Head of caudate nucleus (tissue), 42 donors: Measurements from ENCODE around the gene ALKBH2.
A peak's percentile ranks its signal among the peaks of the same experiment; 100 is the strongest.
"Not testable (repeated sequence)": the region's sequence is repeated elsewhere in the genome, so short reads cannot be mapped to it uniquely, and the experiment has no call there.

ENCODE experiments used
- DNase-seq, 42 donors: peaks; one replicate each; pipeline versions ENCODE4 v3.0.0 to v3.0.0-alpha.2; 2020 to 2021; ENCODE audit warnings: mixed read lengths in 7 of 42
- intact Hi-C: fragments of 100-400 bp; cut with DNase I; formaldehyde crosslinking; loops from one replicate; pipeline ENCODE4 v1.15.0; 2022

Gene ALKBH2

DNA sequence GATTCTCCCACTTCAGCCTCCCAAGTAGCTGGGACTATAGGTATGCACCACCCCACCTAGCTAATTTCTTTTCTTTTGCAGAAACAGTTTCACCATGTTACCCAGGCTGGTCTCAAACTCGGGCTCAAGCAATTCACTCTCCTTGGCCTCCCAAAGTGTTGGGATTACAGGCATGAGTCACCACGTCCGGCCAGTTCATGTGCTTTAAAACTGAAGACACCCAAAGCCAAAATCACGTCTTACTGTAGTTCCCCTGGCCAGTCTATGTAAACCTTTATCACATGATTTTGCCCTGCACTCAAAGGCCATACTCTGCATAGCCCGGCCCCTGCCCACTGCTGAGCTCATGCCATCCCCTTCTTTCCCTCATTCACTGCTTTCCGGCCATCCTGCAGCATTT lies 4.5 kb downstream of the ALKBH2 start:
- intact Hi-C loops: no loop called here

DNA sequence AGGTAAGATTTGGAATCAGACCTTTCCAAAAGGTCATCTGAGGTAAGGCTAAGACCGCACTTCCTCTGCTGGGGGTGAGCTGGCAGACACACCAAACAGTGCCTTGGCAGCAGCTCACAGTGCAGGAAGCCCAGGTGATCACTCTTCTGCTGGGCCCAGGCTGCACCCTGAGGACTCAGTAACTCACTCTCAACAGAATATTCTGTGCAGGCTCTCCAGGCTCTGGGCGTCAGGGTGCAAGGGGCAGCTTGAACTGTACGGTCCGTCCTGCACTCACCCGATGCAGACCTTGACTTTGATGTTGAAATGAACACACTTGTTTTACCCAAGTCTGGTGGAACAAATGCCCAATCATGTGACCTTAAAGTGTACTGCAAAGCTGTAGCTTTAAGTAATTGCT lies 6.0 kb downstream of the ALKBH2 start:
- intact Hi-C loops: no loop called here
- DNase-seq: no peak

More for the DNA sequence above, 4.5 kb downstream of the ALKBH2 start:
- no peak for DNase-seq

DNA sequence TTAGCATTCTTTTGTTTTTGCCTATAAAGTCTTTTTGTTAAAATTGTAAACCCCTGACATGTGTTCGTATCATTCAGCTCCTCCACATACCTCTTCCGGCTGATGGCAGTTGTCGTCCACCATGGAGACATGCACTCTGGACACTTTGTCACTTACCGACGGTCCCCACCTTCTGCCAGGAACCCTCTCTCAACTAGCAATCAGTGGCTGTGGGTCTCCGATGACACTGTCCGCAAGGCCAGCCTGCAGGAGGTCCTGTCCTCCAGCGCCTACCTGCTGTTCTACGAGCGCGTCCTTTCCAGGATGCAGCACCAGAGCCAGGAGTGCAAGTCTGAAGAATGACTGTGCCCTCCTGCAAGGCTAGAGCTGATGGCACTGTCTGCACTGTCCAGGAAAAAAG lies 7.7 kb downstream of the ALKBH2 start:
- no peak for DNase-seq
- intact Hi-C loops: no loop called here

DNA sequence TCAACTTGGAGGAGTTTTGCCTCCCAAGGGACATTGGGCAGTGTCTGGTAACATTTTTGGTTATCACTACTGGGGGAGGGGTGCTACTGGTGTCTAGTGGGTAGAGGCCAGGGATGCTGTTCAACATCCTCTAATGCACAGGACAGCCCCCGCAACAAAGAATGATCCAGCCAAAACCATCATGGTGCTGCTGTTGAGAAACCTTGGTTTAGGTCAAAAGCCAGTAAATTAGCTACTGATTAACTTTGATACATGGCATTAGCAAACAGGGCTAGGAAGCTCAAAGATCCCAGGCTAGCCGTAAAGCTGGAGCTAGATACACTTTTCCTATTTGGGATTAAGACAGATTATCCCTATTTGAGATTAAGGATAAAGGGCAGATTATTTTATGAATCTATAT lies 8.8 kb downstream of the ALKBH2 start:
- intact Hi-C loops: no loop called here
- no peak for DNase-seq

DNA sequence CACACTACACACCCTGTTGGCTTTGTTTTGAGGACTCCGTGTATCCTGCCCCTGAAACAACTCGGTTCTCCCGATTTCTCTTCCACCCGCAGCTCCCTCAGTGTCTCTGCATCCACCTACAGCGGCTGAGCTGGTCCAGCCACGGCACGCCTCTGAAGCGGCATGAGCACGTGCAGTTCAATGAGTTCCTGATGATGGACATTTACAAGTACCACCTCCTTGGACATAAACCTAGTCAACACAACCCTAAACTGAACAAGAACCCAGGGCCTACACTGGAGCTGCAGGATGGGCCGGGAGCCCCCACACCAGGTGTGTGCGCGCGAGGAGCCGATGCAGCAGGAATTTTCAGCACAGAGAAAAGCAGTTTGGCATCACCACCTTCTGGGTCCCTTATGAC lies 10.5 kb downstream of the ALKBH2 start:
- intact Hi-C loops: no loop called here
- no peak for DNase-seq

DNA sequence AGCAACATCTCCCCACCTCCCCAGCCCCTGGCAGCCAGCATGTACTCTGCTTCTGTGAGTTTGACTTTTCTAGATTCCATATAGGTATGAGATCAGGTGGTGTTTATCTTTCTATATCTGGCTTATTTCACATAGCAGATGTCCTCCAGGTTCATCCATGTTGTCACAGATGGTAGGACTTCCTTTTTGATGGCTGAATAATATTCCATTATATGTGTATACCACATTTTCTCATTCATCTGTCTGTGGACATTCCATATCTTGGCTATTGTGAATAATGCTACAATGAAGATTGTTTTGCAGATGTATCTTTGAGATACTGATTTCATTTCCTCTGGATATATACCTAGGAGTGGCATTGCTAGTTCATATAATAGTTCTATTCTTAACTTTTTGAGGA lies 18.4 kb downstream of the ALKBH2 start:
- DNase-seq: no peak
- intact Hi-C loops: no loop called here

DNA sequence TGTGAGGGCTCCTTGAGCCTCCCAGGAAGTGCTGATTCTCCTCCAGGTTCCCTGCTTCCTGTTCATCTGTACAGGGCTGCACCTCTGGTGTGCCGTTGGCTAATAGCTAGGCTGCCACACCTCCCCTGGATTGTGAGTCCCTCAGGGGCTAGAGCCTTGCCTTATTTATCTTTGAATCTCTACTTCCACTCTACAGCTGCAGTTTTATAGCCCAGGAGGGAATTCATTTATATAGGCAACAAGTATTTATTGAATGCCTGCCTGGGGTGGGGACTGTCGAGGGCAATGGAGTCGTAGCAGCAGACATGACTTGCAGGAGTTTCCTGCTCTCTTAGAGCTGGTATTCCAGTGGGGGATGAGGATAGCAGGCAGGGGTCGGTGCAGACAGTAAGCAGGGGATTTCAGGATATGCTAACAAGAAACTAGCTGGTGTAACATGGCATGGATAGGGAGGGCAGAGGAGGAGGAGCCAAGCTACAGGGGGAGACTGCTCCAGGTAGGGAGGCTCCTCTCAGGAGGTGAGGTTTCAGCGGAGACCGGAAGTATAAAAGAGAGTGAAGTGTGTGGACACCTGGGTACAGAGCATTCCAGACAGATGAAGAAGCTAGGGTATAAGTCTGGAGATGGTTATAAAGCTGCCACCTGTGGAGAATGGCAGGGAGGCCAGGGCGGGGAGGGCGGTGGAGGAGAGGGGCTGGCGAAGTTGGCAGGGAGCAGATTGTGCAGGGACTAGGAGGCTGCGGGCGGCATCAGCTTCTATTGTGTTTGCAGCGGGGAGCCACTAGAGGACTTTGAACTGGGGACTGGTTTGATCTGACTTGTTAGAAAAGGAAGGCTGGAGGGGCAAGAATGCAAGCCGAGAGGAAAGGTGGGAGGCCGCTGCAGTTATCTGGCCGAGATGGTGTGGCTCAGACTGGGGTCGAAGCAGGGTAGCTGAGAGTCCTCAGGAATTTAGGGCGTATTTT lies 23.7 kb downstream of the ALKBH2 start:
- DNase-seq: no peak
- intact Hi-C loops: no loop called here

DNA sequence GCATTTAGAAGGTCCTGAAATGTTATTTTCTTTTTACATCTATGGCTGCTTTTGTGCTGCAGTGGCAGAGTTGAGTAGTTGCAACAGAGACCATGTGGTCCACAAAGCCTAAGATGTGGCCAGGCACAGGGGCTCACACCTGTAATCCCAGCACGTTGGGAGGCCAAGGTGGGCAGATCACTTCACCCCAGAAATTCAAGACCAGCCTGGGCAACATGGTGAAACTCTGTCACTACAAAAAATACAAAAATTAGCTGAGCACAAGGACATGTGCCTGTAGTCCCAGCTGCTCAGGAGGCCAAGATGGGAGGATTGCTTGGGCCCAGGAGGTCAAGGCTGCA lies 27.4 kb downstream of the ALKBH2 start:
- intact Hi-C loops: no loop called here
- peak in 1 of 42 donors; percentile 10 for DNase-seq

DNA sequence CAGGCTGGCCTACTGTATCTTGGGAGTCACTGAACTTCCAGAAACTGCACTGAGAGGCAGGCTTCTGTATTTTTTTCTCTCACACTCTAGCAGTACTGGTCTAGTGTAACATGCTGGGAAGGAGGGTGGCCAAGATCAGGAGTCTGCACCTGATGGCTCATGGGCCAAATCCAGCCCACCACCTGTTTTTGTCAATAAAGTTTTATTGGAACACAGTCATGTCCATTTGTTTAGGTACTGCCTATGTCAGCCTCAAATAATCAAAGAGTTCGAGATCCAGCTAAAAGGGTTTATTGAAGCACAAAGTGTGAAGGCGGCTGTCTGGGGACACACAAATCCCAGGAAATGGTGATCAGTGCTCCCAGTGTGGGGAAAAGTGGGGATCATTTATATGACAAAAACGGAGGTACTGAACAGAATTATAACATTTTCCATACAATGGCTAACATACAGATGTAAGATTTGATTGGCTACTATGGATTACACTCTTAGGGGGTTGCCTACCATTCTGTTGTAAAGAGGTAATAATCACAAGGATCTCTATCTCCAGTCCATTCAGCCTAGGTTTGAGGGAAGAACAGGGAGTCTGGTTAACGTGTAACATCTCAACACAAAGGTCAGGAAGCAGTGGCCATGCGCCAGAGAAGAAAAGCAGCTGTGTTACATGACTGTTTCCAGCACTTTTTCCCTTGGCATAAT lies 28.0 kb downstream of the ALKBH2 start:
- intact Hi-C loops: no loop called here
- DNase-seq: peak in 1 of 42 donors; percentile 14

DNA sequence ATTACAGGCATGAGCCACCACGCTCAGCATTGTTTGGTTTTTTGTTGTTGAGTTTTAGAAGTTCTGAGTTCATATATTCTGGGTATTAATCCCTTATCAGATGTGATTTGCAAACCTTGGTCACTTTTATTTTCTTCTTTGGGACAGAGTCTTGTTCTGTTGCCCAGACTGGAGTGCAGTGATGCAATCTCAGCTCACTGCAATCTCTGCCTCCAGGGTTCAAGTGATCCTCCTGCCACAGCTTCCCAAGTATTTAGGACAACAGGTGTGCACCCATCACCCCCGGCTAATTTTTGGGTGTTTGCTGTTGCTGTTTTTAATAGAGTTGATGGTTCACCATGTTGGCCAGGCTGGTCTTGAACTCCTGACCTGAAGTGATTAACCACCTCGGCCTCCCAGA lies 29.1 kb downstream of the ALKBH2 start:
- DNase-seq: no peak
- intact Hi-C loops: no loop called here

DNA sequence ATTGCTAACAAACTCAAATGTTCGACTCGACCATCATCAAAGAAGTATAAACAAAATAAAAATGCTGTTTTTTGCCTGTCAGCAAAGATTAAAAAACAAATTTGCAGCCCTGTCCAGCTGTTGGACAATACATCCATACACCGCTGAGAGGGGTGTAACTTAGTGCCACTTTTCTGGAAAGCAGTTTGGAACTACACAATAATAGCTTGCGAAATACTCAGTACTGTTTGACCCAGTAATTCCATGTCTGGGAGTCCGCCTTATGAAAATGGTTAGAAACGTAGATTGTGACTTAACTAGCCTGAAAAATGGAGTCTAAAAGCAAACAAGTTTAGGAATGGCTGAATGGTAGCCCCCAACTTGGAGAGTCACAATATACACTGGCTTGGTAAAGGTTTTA lies 34.5 kb downstream of the ALKBH2 start:
- DNase-seq: no peak
- intact Hi-C loops: no loop called here

DNA sequence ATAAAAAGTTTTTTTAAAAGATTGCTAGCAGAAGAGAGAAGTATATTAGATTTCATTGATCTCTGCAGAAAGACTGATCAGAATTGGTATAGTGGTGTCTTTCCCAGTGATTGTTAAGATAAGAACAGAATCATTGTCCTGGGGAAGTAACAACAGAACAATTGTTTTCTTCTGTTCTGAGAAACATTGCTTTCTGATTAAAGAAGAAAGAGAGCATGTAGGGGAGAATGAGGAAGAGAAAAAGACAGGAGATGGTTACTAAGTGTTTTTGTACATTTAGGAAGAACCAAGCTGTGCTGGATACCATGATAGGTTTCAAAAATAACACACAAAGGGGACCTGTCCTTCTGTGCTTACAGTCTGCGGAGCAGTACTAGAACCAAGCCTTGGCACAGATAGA lies 35.9 kb downstream of the ALKBH2 start:
- DNase-seq: peak in 3 of 42 donors; percentile 19 to 31 (median 28)
- intact Hi-C loops: no loop called here

DNA sequence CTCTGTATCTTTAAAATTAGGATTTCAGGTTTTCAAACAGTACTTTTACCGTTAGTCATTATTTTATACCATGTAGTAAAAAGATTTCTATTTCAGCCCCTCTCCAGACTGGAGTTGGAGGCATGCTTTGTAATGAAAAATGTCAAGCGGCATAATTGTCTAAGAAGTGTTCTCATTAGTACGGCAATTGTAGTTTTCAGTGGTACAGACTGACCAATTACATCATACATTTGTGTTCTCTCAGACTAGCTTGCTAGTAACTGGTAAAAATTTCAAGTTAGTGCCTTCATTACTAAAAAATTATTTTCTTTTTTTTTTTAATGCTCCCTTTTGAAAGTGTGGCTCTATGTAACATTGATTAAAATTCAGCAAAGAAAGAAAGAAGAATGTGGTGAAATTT lies 36.4 kb downstream of the ALKBH2 start:
- DNase-seq: peak in 1 of 42 donors; percentile 14
- intact Hi-C loops: no loop called here

DNA sequence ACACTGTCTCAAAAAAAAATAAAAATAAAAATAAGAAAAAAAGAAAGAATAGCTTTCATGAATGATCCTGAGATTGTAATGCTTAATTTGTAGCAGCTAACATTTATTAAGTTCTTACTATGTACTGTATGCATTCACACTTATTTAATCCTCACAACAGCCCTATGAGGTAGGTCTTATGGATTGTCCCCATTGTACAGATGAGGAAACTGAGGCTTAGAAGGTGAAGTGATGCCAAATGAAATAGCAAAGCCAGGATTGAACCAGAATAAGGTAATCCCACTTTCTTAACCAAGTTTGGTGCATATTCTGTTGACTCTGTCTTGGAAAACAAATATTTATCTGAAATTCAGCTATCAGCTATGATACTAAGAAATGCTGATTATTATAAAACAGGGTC lies 38.8 kb downstream of the ALKBH2 start:
- intact Hi-C loops: loop anchor here (5.0 kb wide), 1 partner anchor 38 kb away; the partner anchor contains the start of gene ALKBH2
- DNase-seq: no peak

DNA sequence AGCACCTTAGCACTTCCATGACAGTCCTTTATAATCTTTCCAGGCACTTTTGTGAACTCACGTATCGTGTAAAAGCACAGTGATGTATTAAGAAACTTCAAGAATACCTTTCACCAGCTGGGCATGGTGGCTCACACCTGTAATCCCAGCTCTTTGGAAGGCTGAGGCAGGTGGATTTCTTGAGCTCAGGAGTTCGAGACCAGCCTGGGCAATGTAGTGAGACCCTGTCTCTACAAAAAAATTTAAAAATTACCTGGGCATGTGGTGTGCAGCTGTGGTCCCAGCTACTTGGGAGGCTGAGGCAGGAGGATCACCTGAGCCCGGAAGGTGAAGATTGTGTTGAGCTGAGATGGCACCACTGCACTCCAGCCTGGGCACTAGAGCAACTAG lies 39.2 kb downstream of the ALKBH2 start:
- not testable (repeated sequence) for DNase-seq
- intact Hi-C loops: loop anchor here (5.0 kb wide), 1 partner anchor 38 kb away; the partner anchor contains the start of gene ALKBH2

DNA sequence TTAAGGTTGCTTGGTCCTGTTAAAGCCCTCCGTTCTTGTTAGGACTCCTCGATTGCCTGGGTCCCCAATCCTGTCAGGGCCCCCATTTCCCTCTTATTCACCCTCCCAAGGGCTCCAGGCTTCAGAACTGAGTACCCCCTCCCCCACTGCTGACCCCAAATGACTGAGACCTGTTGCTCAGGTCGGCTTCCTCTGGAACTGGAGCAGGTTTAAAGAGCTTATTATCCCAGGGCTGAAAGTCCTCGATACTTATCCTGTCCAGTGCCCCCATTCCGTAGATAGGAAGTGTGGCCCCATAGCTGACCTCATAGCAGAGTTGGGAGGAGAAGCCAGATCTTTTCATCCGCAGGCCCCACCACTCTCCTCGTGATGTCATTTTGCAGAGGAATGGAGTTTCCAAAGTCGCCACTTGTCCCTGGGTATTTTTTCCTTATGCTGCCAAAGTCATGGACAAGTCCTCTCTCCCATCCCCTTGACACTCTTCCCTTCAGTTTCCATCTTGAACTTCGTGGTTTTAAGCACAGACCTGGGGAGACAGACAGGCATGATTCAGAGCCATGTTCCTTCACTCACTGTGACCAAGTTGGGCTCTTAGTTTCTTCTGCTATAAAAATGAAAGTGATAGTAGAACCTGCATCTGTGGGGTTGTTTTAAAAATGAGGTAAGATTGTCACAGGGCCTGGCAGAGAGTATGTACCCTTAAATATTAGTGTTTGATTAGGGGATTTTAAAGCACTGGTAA lies 39.7 kb downstream of the ALKBH2 start:
- intact Hi-C loops: loop anchor here (5.0 kb wide), 1 partner anchor 39 kb away; the partner anchor contains the start of gene ALKBH2

DNA sequence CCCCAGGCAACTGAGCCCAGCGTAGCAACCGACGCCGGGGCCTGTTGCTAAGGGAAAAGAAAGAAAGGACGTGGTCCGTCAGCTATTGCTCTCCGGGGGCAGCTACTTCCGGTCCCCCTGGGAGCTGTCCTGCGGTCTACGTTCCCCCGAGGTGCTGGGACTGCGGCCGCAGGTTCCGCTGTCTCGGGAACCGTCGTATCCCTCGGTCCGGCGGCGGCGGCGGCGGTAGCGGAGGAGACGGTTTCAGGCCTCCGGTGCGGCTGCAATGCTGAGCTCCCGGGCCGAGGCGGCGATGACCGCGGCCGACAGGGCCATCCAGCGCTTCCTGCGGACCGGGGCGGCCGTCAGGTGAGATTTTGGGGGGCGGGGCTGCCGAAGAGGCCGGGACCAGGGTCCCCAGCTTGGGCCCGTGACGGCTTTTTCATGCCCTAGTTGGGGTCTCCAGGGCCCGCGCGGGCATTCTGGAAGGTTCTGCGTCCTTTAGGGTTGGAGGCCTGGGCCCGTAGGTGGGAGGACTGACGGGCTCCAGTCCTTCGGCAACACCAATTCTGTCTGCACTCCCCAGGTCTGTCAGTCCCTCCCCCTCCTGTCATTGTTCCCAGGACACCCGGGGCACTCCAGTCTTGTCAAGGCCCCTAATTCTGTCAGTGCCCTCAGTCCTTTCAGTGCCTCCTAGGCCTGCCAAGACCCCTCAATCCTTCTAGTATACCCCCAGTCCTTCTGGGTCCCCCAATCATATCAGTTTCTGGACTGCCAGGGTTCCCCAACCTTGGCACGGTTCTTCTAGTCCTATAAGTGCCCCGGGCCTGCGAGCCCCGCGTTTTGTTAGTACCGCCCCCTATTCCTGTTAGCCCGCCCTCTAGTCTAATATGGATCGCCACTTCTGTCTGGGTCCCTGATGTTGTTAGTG lies 40.6 kb downstream of the ALKBH2 start, which contains the start of gene USP30:
TSS of gene USP30 (plus strand) at position 163 of the 910 bp plus-strand sequence. CDS start at position 266, 103 bp downstream.
- peak; percentile 79 to 96 (median 90) for DNase-seq
- intact Hi-C loops: loop anchor here (5.0 kb wide), 1 partner anchor 40 kb away; the partner anchor contains the start of gene ALKBH2

More for the DNA sequence above, 39.7 kb downstream of the ALKBH2 start:
- no peak for DNase-seq

DNA sequence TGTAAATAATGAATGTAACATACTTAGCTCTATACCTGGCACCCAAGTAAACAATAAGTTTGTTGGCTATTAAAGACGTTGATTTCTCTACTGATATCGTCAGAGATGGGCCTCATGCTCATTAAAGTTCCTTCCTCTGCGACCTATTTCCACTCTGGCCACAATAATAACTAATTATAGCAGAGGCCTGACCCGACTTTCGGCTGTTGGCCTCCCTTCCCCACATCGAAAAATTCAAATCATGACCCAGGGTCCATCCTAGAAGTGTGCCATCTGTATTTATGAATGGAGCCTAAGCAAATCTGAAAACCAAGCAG lies 41.2 kb downstream of the ALKBH2 start:
- intact Hi-C loops: loop anchor here (5.0 kb wide), 1 partner anchor 40 kb away; the partner anchor contains the start of gene ALKBH2

More for the DNA sequence above, 41.2 kb downstream of the ALKBH2 start:
- DNase-seq: no peak
